Measurements from ENCODE around the gene TNS2.

TNS2 gene

DNA sequence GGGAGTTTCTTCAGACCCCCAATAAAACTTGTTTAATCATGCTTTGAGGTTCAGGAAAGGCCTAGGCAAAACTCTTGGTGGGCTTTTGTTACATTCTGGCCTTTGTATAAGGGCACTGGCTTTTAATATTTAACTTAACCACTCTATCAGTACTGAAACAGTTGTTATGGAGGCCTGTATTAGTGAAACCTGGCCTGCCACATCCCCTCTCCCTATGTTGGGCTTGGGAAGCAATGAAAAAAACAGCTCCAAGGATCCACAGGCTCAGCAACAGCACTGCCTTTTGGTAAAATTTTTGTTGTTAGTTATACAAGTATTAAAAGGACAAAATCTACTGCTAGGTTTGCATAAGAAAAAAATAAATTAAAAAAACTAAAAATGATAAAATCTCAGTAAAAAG is 64.1 kb downstream of the TNS2 start:
- no peak for FAIRE-seq
